CD4-positive, alpha-beta T cell (primary cell): ENCODE results near the gene PLXDC1. TPM values are rescaled to one million over a fixed set of nuclear protein-coding genes. Genes with fewer than 3 reads are reported as not detected.

Source experiments
- ATAC-seq: fragments of 200-7000 bp; cut with Tn5 transposase; one replicate; pipeline ENCODE4 v1.10.0; 2022; ENCODE audit warnings: mild to moderate bottlenecking; ENCODE audit not compliant: poor library complexity
- CTCF ChIA-PET: fragments of 350-600 bp; sonication (Branson Sonifier 250); formaldehyde crosslinking; loops from one replicate; lab custom pipeline; 2021; ENCODE audit warnings: antibody characterized with exemption, inconsistent platforms; lab: Charles Lee
- POLR2A ChIA-PET: fragments of 350-600 bp; sonication (Branson Sonifier 250); formaldehyde crosslinking; loops from one replicate; lab custom pipeline; 2021; ENCODE audit warnings: antibody characterized with exemption, inconsistent platforms; lab: Charles Lee
- DNase-seq, 14 experiments: peaks; one replicate each; pipeline ENCODE4 v3.0.0-alpha.2; 2013 to 2020; ENCODE audit warnings: mixed read lengths in 2 of 14
- H3K27ac ChIP-seq, 2 donors: one replicate each; pipeline versions ENCODE4 v1.5.1 to v1.7.0; 2013; ENCODE audit warnings: low read length in 2 of 2, low read depth in 1 of 2, mild to moderate bottlenecking in 1 of 2
- H3K27me3 ChIP-seq, 2 experiments: 1 replicate in 1 of 2; 2 replicates in 1 of 2; pipeline versions ENCODE4 v1.6.1 to v1.7.0; 2013; ENCODE audit warnings: low read length in 2 of 2, control low read depth in 1 of 2, mild to moderate bottlenecking in 1 of 2, moderate library complexity in 1 of 2; ENCODE audit not compliant: insufficient read depth in 2 of 2, control insufficient read depth in 1 of 2
- H3K36me3 ChIP-seq: one replicate; pipeline ENCODE4 v1.6.1; 2013; ENCODE audit warnings: low read length, control low read depth; ENCODE audit not compliant: insufficient read depth
- H3K4me1 ChIP-seq: one replicate; pipeline ENCODE4 v1.6.1; 2013; ENCODE audit warnings: low read length, control low read depth; ENCODE audit not compliant: insufficient read depth
- H3K4me3 ChIP-seq: one replicate; pipeline ENCODE4 v1.5.1; 2013; ENCODE audit warnings: mild to moderate bottlenecking, low read length, moderate library complexity
- H3K9me3 ChIP-seq, 2 experiments: 1 replicate in 1 of 2; 2 replicates in 1 of 2; pipeline versions ENCODE4 v1.6.1 to v1.7.0; 2013; ENCODE audit warnings: low read length in 2 of 2, mild to moderate bottlenecking in 2 of 2, control low read depth in 1 of 2, moderate library complexity in 1 of 2; ENCODE audit not compliant: control insufficient read depth in 1 of 2, insufficient read depth in 1 of 2
- H3K27ac Mint-ChIP-seq: one replicate; pipeline ENCODE4 v1.8.0; 2020; ENCODE audit warnings: mixed read lengths
- H3K27me3 Mint-ChIP-seq: one replicate; pipeline ENCODE4 v1.8.0; 2021; ENCODE audit warnings: mixed read lengths
- H3K36me3 Mint-ChIP-seq: one replicate; pipeline ENCODE4 v1.8.0; 2021; ENCODE audit warnings: low read depth, mixed read lengths
- H3K4me1 Mint-ChIP-seq: one replicate; pipeline ENCODE4 v1.8.0; 2021; ENCODE audit warnings: low read depth, mixed read lengths
- H3K4me3 Mint-ChIP-seq: one replicate; pipeline ENCODE4 v1.8.0; 2020; ENCODE audit warnings: mild to moderate bottlenecking, mixed read lengths
- H3K9me3 Mint-ChIP-seq: one replicate; pipeline ENCODE4 v1.8.0; 2020; ENCODE audit warnings: mixed read lengths
- CTCF ChIP-seq: fragments of 200-600 bp; IDR thresholded peaks from one replicate; pipeline ENCODE4 v1.8.0; 2022; ENCODE audit warnings: antibody characterized with exemption, mild to moderate bottlenecking
- intact Hi-C, 2 experiments: fragments of 100-400 bp; cut with DNase I in 1 of 2; cut with micrococcal nuclease in 1 of 2; formaldehyde crosslinking; loops; one replicate each; pipeline versions ENCODE4 v1.15.1 to v1.9.0; 2023 to 2025; cut with DNase I, micrococcal nuclease
- polyA plus RNA-seq, 2 donors: library from polyadenylated mRNA; unstranded; fragments of 120-200 nt; gene quantifications; one replicate each; pipeline ENCODE4 v1.2.1, GENCODE V29; 2013
- total RNA-seq, 174 experiments: library from RNA in 2 of 174; stranded (reverse) in 2 of 174; gene quantifications; one replicate each; pipeline ENCODE4 v1.2.3 and lab custom pipeline; 2021 to 2026

The PLXDC1 gene
- total RNA-seq = 10 to 100 TPM; 66.7 to 67.6 TPM
- polyA plus RNA-seq (2013, experiment 1 of 2) = 15.9 TPM
- 28.7 TPM for polyA plus RNA-seq (2013, experiment 2 of 2)
- 0.26 to 160 (median 12.4) reads per million in 172 experiments for total RNA-seq (lab: John Stamatoyannopoulos, UW)

DNA sequence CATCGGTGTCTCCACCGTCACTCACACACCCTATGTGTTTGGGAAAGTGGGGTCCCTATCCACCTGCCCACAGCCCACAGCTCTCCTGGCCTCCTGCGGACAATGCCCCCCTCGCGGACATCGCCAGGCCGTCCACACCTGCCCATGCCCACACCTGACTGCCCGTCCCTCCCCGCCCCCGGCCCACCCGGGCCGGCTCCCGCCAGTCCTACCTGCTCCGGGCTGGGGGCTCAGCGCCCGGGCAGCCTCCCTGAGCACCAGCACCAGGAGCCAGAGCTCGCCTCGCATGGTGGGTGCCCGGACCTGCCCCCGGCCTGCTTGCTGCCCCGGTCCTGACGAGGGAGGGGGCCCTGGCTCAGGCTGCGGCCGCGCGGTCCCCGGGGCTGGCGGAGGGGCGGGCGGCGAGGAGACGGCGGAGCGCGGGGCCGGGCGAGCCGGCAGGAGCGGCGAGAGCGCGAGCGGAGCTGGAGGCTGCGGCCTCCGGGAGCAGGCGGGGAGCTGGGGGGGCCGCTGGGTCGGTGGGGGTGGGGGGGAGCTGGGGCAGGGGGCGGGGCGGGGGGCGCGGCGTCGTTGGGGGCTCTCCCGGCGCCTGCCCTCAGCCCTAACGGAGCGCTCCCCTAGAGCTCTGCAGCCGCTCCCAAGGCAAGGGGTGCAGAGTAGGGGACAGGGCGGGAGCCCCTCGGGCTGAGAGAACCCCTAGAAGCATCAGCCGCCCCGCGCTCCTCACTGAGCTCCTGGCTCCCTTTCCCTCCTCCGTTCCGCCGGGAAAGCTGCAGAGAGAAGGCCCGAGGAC is at the start of gene PLXDC1:
Gene PLXDC1 (minus strand): TSS at position 488 of the 793 bp plus-strand sequence. CDS start 200 bp downstream, at position 288.
- no peaks in the 10 kb centered on the region for H3K9me3 ChIP-seq
- TF ChIP-seq CTCF = no peak
- peaks cover 55% of the 10 kb centered on the region for H3K4me1 Mint-ChIP-seq
- peaks cover 27% of the 10 kb centered on the region for H3K36me3 Mint-ChIP-seq
- H3K27me3 Mint-ChIP-seq = peaks cover 19% of the 10 kb centered on the region
- intact Hi-C loops = loop anchor here (2.0 to 10.0 kb wide), 4 partner anchors 55 to 474 kb away; partner anchors contain the start of genes PSMB3 (in 1 of the 2) and RPL23 (in 1 of the 2)
- peaks cover 0 to 5% of the 10 kb centered on the region in 2 experiments for H3K27me3 ChIP-seq
- peak within 1 kb of the TSS; percentile 94 for H3K4me3 ChIP-seq
- no peaks in the 10 kb centered on the region for H3K36me3 ChIP-seq
- ATAC-seq (no peak), DNase-seq (peak in 5 of 14 experiments; percentile 27 to 60 (median 37))
- H3K4me1 ChIP-seq = peaks cover 55% of the 10 kb centered on the region
- CTCF ChIA-PET = interaction anchor here (1.0 to 4.4 kb wide), 6 partner anchors 23 to 593 kb away, joined by 3 to 80 read pairs (median 5); no protein-coding TSS in a partner anchor
- H3K9me3 Mint-ChIP-seq = no peaks in the 10 kb centered on the region
- POLR2A ChIA-PET = interaction anchor here (0.7 to 6.2 kb wide), 15 partner anchors 9 to 352 kb away, joined by 3 to 71 read pairs (median 6); partner anchors contain the start of genes ARL5C, LASP1, PIP4K2B and RPL19
- H3K27ac Mint-ChIP-seq = peak within 1 kb of the TSS; percentile 97
- H3K4me3 Mint-ChIP-seq = peak within 1 kb of the TSS; percentile 99
- peak within 1 kb of the TSS in 1 of 2 donors; percentile 69 for H3K27ac ChIP-seq

- ChIA-PET POLR2A (interaction anchor here (1.7 to 3.0 kb wide), 3 partner anchors 35 to 329 kb away, joined by 5 to 42 read pairs (median 35); partner anchors contain the start of gene ARL5C), CTCF (interaction anchor here (2.1 to 2.8 kb wide), 3 partner anchors 26 to 38 kb away, joined by 7 to 12 read pairs (median 12); no protein-coding TSS in a partner anchor)
- Mint-ChIP-seq H3K36me3 (peaks cover 56% of the 10 kb centered on the region), H3K4me1 (peaks cover 58% of the 10 kb centered on the region), H3K27me3 (no peaks in the 10 kb centered on the region), H3K27ac (peak overlapping the region; percentile 94), H3K4me3 (peak overlapping the region; percentile 90), H3K9me3 (no peaks in the 10 kb centered on the region)
- H3K4me1 ChIP-seq = peaks cover 65% of the 10 kb centered on the region
- DNase-seq (no peak), ATAC-seq (no peak)
- H3K9me3 ChIP-seq = no peaks in the 10 kb centered on the region
- intact Hi-C loops = loop anchor here in 1 of 2 experiments (5.0 kb wide), 1 partner anchor 261 kb away; the partner anchor contains the start of gene CDK12
- H3K36me3 ChIP-seq = peaks cover 44% of the 10 kb centered on the region
- peak overlapping the region; percentile 90 for H3K4me3 ChIP-seq
- H3K27ac ChIP-seq = peak overlapping the region; percentile 96 to 99
- H3K27me3 ChIP-seq = no peaks in the 10 kb centered on the region
- no peak for TF ChIP-seq CTCF
Observed at GRCh38 chr17:39200957-39201510, 49.6 kb upstream of the PLXDC1 start.
